Effector CD8-positive, alpha-beta T cell (primary cell): ENCODE results near the gene GPC5.

Experiments
- DNase-seq: peaks from one replicate; lab custom pipeline; 2025; lab: John Stamatoyannopoulos, UW

The GPC5 gene

DNA sequence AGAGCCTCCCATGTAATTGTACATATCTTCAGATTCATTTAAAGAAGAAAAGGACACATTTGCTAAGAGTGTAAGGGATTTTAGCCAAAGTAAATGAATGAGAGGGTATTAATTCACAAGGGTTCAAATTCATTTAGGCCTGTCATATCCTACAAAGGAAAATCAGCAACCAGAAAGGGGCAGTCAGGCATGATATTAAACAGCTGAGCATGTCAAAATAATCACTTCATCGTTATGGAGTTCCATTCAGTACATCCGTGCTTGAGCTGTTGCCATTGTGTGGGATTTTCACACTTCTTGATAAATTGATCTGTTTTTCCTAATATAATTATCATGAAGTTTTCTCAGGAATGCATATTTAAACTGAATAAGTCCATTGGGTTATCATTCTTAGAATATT, 567.1 kb downstream of the GPC5 start:
- DNase-seq = no peak

DNA sequence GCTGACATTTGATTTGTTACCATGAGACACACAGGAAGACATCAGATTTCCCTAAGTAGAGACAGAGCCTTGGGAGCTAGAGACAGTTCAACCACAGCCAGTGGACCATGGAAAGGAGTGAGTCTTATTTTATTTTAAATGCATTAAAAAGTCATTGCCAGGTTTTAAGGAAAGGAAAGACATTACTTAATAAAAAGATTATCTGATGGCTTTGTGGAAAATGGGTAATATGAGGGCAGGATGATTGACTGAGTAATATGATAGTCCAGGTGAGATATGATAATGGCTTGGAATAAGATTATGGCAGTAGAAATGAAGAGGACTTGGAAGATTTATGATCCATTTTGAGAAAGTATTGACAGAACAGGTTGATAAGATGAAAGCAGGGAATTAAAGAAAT, 580.1 kb downstream of the GPC5 start:
- DNase-seq = no peak

DNA sequence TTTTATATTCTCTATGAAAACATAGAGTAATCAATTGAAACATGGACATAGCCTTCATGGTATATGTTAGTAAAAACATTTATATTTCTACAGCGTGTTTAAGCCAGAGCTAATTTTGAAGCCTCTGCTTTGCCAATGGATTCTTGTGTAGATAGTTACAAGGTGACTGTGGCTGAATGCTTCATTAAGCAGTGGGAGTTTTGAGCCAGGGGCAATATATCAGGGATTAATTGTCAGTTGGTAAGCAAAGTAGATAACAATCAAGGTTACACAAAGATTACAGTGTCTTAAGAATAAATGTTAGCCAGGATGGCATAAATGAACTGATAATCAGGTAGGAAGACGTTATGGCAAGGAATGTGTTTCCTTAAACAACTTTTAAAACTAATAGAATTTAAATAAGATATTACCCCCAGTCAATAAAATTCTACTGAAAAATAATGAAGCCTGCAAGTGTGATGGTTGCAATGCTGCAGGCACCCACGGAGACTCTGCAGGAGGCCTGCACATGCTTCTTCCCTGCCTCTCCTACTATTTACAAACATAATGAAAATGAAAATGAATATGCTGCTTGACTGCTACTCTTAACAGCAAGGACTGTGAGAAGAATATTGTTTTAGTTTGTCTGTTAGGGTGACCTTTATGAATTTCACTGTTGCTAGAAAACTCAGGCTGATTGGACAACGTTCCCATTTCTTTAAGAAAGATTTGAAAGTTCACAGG, 588.5 kb downstream of the GPC5 start:
- DNase-seq = no peak

- DNase-seq = no peak
Measured at GRCh38 chr13:91988331-91988730, 589.9 kb downstream of the GPC5 start.

DNA sequence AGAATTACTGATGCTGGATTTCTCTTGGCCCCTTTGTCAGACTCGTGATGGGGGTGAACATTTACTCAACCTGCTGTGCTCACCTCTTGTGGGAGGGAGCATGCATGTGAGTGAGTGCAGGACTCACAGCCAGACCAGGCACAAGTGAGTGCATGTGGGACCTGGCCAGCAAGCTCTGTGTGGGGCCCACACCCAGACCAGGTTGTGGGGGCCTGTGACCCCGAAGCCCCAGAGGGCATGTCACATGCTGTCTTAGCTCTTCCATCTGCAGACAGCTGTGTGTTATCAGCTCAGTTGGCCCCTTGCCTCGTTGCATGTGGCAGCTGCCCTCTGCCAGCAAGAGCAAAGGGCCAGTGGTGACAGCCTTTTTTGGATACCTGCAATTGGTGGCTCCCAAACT, 614.4 kb downstream of the GPC5 start:
- DNase-seq = no peak

DNA sequence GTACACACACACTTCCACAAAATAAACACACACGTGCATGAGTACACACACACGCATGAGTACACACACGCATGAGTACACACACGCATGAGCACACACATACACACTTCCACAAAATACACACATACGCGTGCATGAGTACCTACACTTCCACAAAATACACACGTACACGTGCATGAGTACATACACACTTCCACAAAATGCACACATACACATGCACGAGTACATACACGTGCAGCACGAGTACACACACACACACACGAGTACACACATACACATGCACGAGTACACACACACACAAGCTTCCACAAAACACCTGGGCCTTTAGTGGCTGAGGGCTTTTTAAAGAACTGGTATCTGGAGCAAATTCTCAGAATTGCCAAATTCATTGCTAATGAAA, 619.3 kb downstream of the GPC5 start:
- no peak for DNase-seq

- DNase-seq = no peak
Measured at GRCh38 chr13:92028695-92029094, 630.3 kb downstream of the GPC5 start.

DNA sequence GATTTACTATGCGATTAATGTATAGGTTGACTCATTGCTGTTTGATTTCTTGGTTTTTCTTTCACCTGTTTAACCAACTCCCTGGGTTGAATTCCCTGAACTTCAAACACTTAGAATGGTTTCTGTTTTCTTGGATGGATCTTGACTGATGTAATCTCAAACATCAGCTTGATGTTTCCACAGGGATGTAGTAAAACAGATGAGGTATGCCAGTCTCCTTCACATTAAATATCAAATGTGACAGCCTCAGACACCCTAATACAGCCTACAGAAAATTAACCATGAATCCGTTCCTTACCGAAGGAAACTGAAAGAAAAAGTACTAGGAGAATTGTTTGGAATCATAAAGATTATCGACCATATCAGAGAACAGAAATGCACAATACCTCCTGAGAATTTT, 631.2 kb downstream of the GPC5 start:
- DNase-seq = no peak

- no peak for DNase-seq
Measured at GRCh38 chr13:92038905-92039304, 640.5 kb downstream of the GPC5 start.

DNA sequence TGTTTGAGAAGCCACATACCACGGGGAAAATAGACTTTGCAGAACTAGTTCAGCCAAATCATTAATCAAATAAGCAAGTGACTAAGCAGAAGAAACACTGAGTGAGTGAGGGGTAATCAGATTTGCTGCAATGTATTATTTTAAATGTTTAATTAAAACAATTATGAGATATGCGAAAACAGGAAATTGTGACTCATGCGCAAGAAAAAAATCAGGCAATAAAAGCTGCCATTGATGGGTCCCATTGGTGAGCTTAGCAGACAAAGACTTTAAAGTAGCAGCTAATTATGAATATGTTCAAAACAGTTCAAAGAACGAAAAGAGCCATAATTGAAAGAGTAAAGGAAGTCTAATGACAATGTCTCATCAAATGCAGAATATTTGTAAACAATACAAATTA, 644.1 kb downstream of the GPC5 start:
- DNase-seq = no peak

DNA sequence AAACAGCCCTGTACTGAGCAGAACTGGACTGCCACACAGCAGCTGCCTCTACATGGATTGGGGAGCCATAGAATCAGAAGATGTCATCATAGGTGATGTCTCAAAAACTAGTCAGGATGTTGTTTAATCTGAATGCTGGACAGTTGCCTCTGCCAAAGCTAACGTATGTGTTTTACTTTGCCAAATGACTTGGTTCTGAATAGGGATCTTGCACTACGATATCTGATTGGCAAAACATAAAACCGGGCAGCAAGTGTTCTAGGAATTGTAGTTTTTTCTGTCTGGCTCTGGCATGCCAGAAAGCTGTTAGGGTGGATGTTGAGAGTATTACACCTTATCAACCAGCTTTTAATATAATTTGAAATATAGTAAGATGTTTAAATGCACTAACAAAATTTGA, 645.9 kb downstream of the GPC5 start:
- DNase-seq = no peak

DNA sequence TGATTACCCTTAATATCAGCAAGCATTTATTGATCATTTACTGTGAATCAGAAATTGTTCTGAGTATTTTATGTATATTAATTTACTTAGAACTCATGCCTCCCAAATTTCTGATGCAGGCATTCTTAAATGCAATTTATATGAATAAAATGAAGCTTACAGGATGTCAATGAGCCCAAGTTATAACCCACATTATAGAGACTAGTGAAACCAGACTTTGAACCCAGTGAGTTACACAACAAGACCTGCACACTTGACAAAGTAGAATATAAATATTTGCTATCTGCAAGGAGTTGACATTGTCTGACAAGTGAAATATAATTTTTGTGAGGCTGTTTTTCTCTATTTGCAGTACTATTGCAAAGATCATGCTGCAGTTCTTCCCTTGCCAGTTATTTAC, 656.0 kb downstream of the GPC5 start:
- no peak for DNase-seq

GRCh38 chr13:92074658-92075057, 676.2 kb downstream of the GPC5 start:
- no peak for DNase-seq

GRCh38 chr13:92097337-92097903, 699.0 kb downstream of the GPC5 start:
- no peak for DNase-seq

DNA sequence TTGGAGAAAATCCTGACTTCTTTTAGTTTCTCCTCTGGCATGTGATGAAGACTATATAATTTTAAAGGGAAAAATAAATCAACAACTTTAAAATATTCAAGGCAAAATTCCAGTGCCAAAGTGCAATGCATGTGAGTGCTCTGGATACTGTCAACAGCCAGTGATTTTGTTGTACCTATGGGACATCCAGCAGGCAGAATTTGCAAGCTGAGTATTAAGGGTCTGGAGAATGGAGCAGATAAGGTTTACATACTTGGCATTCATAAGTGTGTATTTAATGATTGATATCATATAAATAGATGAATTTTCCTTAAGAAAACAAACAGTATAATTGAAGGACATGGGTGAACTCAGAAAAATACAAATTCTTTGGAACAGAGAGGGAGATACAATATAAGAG, 703.4 kb downstream of the GPC5 start:
- no peak for DNase-seq

GRCh38 chr13:92103689-92104153, 705.3 kb downstream of the GPC5 start:
- DNase-seq = no peak

- no peak for DNase-seq
Measured at GRCh38 chr13:92122186-92122853, 723.9 kb downstream of the GPC5 start.

DNA sequence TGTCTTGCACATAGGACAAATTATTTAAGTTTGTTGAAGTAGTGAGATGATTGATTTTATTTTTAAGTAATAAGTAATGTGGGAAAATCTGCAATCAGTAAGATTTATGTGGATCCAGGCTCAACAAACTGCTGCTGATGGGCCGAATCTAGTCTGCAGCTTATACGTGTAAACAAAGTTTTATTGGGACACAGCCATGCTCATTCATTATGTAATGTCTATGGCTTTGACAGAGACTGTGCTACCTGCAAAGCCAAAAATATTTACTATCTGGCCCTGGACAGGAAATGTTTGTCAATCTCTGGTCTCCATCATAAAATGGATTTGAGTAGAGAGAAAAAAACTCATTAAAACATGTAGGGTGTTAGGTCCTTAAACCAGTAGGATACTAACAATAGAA, 728.0 kb downstream of the GPC5 start:
- no peak for DNase-seq

- DNase-seq = no peak
Measured at GRCh38 chr13:92135509-92135908, 737.1 kb downstream of the GPC5 start.

DNA sequence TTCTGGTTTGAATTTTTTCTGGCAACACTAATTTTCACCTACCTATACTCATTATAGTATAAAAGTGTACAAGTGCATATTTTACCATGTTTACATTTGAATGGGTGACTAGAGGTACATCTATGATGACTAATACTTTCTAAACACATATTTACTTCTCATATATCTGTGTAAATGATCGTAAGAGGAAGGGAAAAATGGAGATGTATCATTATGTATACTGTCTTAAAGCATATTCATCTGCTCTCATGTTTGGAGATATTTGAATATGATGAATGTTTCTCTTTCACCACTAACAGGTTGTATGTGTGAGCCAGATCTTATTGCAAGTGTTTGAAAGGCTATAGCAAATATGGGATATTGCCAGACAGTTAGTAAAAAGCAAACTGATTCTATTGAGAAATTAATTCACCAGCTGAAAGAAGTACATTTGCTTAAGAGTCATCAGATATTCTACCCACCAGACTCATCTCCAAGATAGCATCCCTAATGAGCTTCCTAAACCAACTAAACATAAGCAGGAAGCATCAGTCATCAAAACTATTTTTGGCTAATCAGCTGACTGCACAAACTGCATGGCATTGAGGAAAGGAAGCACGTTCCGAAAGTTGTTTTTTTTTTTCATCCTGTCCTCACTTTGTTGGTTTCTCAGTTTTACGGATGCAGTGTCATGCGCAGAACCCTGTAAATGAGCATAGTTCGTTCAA, 738.2 kb downstream of the GPC5 start:
- no peak for DNase-seq

DNA sequence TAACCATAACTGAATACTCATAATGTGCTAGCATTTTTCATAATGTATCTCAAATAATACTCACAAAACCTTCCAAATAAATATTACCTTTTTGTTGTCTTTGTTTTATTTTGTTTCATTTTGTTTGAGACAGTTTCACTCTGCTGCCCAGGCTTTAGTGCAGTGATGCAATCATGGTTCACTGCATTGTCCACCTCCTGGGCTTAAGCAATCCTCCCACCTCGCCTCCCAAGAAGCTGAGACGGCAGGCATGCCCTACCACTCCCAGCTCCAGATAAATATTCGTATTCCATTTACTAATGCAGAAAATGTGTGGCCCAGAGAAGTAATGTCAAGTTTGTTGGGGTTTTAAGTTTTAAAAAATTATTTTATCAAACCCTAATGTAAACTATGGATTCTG, 739.1 kb downstream of the GPC5 start:
- no peak for DNase-seq

DNA sequence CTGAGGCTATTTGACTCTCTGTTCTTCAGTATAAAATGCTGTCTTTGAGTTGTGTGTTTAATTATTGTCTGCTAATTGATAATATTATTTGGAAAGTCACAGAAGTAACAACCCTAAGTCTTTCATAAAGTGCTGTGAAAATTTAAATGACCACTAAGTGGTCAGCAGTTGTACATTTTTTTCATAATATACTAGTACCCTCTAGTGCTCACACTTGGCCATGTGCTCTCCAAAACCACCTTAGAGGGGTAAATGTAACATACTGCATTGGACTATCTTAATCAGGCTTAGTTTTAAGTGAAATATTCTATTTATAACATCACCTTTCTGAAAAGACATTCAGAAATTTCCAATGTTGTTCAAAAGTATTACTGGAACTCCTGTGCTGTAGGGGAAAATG, 745.3 kb downstream of the GPC5 start:
- no peak for DNase-seq

DNA sequence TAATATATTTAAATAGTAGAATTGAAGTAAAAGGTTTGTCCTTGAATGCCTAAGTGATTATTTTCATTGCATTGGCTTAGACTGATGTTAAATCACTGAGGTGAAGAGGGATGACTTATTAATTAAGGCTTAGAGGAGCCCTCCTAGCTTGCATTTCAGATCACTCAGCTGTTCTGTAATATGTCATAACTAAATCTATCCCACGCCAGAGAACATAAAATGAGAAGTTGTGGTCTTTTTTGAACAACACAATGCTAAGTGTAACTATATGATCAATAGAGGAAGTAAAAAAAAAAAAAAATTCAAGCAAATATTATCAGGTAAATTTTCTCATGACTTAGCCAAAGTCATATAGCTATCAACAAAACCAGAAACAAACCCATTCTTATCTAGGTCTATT, 752.2 kb downstream of the GPC5 start:
- DNase-seq = no peak
